ENCODE data around the gene PALLD. TPM values are rescaled to one million over a fixed set of nuclear protein-coding genes. Genes with fewer than 3 reads are reported as not detected.
"Not testable (repeated sequence)": the region's sequence is repeated elsewhere in the genome, so short reads cannot be mapped to it uniquely, and the experiment has no call there.

PALLD gene
- polyA plus RNA-seq, 4 donors, result 179 to 246 (median 227) TPM

DNA sequence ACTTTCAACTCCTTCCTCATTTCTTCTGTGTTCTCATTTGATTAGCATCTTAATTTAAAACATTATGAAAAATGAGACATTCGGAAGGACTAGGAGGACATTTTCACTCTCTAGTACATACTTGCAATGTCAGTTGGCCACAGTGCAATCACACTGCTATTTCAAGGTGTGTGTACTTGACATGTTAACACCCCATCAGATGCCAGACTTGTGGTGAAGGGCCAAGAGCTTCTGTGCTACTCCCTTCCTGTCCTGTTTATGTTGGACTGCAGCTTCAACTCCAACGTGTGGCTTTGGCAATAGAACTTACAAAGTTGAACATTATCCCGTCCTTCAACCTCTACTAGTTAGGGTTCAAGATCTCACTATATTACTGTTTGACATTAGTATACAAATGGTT is 221.0 kb downstream of the PALLD start:
- DNase-seq (ENCODE audit: low read depth in 4 of 4, low spot score in 3 of 4), result no peak

- DNase-seq (ENCODE audit: low read depth in 4 of 4, low spot score in 3 of 4), result no peak
Observed at GRCh38 chr4:168719725-168720124, 222.9 kb downstream of the PALLD start.

DNA sequence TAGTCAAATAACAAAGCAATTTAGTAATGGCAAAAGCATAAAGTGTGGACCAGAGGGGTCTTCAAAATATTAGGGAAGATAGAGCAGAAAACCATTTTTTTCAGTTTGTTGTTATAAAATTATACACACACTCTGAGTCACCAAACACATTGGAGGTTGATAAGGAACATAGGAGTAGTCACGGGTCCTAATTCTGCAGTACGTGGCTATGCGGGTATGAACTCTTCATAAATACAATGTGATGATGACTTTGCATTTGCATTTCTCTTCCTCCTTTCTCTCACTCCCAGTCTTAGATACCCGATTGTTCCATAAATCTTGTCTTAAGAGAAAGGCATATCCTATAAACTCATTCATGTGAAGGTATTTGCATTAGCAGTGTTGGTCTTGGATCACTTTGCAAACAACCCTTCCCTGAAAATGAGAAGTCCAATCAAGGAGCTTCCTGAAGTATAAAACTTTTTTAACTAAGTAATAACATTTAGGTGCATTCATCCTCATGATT is 223.6 kb downstream of the PALLD start:
- DNase-seq (ENCODE audit: low read depth in 4 of 4, low spot score in 3 of 4), result no peak

DNA sequence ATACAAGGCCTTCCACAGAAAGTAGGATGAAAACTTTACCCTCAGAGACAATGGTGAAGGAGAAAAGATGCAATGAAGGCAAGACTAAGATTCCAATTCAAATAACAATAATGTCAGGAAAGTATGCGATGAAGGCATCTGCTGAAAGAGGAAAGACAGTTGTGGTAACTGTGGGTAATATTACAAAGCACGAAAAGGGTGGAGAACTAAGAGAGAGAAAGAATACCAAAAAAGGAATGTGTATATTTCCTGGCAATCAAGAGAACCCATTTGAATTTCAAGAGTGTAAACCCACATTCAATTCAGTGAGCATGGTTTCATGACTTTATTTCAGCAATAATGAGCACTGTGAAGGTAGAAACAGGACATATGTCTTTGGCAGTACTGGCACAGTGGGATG is 225.5 kb downstream of the PALLD start:
- DNase-seq (ENCODE audit: low read depth in 4 of 4, low spot score in 3 of 4), result no peak

GRCh38 chr4:168723020-168723419 is 226.2 kb downstream of the PALLD start:
- no peak for DNase-seq (ENCODE audit: low read depth in 4 of 4, low spot score in 3 of 4)

DNA sequence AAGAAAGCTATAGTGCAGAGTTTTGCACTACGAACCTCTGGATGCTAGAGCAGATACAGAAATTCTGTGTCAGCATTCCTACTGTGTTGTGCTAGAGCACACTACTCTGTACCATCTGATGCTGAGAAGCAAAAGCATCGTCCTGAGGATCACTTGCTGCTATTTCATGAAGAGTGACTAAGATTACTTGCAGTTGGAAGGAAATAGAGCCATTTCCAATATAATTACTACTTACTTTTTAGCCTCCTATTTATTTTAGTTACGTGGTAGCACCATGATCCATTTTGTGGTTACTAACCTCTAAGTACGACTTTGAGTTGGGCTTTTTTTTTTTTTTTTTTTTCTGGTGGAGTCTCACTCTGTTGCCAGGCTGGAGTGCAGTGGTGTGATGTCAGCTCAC is 226.7 kb downstream of the PALLD start:
- DNase-seq (ENCODE audit: low read depth in 4 of 4, low spot score in 3 of 4), result no peak

DNA sequence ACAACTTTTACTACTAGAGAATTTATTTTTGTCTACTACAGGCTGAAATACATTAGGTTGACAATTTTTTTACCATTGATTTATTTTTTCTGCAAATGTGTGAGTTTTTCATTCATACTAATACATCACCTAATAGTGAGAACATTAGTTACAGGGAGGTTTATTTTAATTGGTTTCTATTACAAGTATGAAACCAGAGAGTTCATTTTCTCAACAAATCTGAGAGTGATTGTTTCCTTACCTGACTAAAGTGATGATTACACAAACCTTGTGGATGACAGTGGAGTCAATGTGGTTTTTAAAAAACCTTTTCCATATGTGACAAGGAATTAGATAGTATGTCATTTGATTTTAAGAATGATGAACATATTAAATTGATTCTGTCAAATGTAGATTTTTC is 227.4 kb downstream of the PALLD start:
- DNase-seq (ENCODE audit: low read depth in 4 of 4, low spot score in 3 of 4), result no peak

DNA sequence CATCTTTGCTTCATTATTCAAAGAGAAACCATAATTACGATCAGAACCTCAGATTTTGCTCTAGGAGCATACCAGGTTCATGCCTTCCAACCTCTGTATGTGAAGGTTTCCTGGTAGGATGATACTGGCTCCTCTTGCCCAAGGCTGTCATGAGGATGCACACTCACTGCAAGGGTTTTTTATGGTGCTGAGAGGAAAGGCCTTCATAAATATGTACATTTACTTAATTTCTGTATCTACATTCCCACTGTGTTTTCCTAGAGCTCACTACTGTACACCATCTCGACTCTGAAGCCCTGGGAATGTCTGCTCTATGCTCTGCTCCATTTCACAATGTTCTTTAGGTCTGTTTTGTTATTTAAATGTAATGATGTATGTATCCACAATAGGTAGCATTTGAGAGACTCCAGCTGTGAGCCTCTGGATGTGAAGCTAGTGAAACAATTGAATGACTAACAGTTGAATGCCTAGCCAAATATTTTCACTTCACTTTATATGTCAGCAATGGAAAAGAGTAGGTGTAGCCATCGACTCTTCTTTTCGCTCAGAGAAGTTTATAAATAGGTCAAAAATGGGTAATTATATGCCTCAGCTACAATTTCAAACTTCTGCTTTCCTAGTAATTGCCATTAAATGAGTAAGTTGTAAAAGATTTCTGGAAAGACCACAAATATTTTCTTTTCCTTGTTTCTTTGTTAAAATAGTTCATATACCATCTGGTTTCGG is 228.0 kb downstream of the PALLD start:
- DNase-seq (ENCODE audit: low read depth in 4 of 4, low spot score in 3 of 4), result no peak

- DNase-seq (ENCODE audit: low read depth in 4 of 4, low spot score in 3 of 4), result no peak
Observed at GRCh38 chr4:168725930-168726329, 229.1 kb downstream of the PALLD start.

GRCh38 chr4:168727181-168727580 is 230.3 kb downstream of the PALLD start:
- not testable (repeated sequence) for DNase-seq (ENCODE audit: low read depth in 4 of 4, low spot score in 3 of 4)

DNA sequence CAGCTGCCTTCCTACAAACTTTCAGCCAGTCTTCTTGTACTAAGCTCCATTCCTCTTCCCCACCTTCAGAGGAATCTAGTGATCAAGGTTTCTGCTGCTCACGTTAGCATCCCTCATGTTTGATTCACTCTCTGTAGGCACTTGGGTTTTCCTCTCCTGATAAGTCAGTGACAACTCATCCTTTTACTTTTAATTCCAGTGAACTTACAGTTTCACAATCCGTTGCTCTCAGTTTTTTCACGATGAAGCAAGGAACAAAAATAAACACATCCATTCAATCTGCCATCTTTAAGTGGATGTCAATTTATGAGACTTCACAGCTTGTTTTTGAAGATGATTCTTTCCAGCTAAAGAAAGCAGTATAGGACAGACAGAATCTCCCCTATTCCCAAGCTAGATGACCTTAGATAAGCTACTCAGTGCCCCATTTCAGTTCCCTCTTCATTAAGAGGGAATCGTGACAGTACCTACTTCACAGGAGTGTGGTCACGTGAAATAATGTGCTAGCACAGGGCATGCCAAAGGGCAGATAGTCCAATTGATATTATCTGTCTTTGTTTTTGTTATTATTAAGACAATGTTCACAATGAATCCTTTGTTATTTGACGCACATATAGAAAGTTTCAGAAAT is 234.3 kb downstream of the PALLD start:
- no peak for DNase-seq (ENCODE audit: low read depth in 4 of 4, low spot score in 3 of 4)

GRCh38 chr4:168731706-168732414 is 235.0 kb downstream of the PALLD start:
- DNase-seq (ENCODE audit: low read depth in 4 of 4, low spot score in 3 of 4), result no peak

DNA sequence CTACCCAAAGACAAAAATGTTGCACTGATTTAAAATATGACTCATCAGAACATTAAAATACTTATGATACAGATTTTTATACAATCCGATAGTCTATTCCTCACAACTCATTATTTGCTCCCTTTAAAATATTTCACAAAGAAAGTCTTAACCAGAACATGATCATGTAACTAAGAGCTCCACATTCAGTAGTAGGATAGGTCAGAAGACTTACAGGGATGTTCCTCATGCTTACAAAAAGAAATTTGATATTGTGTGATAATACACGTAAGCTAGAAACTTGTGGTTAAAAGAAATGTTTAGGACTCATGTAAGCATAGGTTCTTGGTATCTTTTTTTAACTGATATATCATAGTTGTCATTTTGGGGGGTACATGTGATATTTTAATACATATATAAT is 235.9 kb downstream of the PALLD start:
- DNase-seq (ENCODE audit: low read depth in 4 of 4, low spot score in 3 of 4), result no peak

DNA sequence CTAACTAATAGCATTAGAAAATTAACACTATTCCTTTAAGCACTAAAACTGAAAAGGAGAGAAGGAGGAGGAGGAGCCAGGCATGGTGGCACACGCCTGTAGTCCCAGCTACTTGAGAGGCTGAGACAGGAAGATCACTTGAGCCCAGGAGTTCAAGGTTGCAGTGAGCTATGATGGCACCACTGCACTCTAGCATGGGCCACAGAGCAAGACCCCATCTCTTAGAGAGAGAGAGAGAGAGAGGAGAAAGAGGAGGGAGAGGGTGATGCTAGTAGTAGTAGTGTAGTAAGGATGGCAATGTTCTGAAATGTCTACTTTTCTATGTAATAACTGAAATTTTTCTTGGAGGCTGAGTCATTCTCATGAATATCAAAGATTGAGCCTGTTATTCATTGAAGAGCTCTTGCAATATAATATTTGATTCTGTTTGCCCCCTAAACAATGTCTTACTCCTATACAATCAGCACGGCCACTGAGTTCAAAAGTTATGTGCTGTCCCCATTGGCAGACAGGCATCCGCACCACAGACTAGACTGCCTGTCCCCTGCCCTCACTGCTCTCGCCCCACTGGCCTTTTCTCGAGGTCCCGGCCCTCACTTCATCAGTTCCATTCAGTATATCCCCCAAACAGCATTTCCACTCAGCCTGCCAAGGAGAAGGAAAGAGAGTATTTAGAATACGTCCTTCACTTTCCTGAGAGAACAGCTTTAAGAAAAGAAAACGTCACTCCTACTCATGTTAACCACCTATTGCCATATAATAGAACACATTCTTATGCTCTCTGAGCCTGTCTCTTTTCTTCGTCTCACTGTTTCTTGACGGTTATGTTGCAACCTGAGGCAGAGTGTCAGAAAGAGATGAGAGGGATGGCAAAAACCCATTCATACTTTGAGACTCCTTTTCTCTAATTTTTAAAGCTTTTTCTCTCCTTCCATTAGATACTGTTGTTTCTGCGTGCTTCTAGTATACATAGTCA is 238.1 kb downstream of the PALLD start:
- DNase-seq (ENCODE audit: low read depth in 4 of 4, low spot score in 3 of 4), result no peak

- no peak for DNase-seq (ENCODE audit: low read depth in 4 of 4, low spot score in 3 of 4)
Observed at GRCh38 chr4:168735735-168736134, 238.9 kb downstream of the PALLD start.

DNA sequence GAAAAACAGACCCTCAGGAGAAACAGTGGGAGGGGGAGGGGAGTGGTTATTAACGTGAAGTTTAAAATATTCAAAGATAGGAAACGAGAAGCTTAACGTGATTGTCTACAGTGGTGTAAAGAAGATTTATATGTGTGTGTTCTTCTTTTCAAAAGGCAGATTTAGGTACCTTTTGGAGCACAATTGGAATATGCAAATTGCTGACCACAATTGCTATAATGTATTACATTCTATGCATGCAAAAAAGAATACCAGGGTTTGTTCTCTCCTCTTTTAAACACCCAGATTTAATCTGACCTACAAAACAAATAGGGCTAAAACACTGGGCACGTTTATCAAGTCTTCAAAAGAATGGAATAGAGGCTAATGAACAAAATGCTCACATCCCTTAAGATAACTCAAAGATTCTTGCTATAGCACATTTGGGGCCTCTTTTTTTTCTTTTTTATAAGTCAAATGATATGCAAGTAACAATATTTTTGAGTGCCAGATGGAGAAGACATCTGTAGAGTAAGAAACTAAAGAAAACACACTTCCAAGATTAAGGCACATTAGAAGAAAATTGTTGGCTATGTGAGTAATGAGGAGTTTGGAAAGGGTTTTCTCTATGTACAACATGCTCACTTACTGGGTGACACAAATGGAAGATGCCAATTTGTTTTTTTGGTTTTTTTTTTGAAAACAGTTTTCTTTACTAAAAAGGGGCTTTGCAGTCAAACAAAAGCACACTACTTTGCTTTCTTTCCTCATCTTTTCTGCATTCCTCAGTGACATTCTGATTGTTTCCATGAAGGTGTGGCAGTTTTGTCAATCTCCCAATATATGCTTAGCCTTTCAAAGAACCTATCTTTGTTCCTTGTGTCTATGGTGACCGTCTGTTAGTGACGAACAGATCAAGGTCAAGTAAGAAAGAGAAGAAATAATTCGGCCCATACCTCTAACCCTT is 240.3 kb downstream of the PALLD start:
- no peak for DNase-seq (ENCODE audit: low read depth in 4 of 4, low spot score in 3 of 4)

DNA sequence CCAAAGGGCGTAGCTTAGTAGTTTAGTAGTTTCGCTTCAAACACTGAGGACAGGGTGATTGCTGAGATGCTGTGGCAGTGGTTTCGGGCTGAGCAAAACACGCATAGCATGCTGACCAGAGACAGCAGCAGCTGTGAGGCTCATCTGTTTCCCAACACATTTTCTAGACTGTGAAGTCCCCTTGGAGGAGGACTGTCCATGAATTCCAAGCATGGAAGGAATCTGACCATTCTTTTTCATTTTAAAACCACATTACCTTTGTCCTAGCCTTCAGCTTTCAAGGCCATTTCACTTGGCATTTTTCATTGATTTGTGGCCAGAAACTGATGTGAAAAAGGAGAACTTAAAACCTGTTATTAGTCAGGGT is 240.9 kb downstream of the PALLD start:
- DNase-seq (ENCODE audit: low read depth in 4 of 4, low spot score in 3 of 4), result no peak

GRCh38 chr4:168739886-168740285 is 243.0 kb downstream of the PALLD start:
- no peak for DNase-seq (ENCODE audit: low read depth in 4 of 4, low spot score in 3 of 4)

- no peak for DNase-seq (ENCODE audit: low read depth in 4 of 4, low spot score in 3 of 4)
Observed at GRCh38 chr4:168740691-168741090, 243.8 kb downstream of the PALLD start.
